IMR-90 (cell line): ENCODE data around the gene OR7D2. TPM values are rescaled to one million over a fixed set of nuclear protein-coding genes. Genes with fewer than 3 reads are reported as not detected.

Experiments used
- ATAC-seq: fragments of 200-7000 bp; cut with Tn5 transposase; 2 replicates; pipeline ENCODE4 v1.9.1; 2020; ENCODE audit warnings: low read depth, mild to moderate bottlenecking, moderate library complexity
- BruUV-seq: library from RNA; stranded (reverse); fragments of 400-500 nt; replicated peaks from 2 replicates; lab custom pipeline; 2021; lab: Mats Ljungman, UMichigan
- CTCF ChIA-PET: fragments of 300-600 bp; formaldehyde crosslinking; extraction: SDS; loops from one replicate; lab custom pipeline; 2021; ENCODE audit warnings: antibody characterized with exemption; lab: Yijun Ruan, JAX
- POLR2A ChIA-PET: fragments of 300-600 bp; sonication (Branson Sonifier 250); formaldehyde crosslinking; loops from one replicate; lab custom pipeline; 2022; ENCODE audit warnings: antibody characterized with exemption; ENCODE audit not compliant: unreplicated experiment; lab: Charles Lee
- DNase-seq: peaks from one replicate; pipeline ENCODE4 v3.0.0; 2013
- H2AFZ ChIP-seq: replicated peaks from 2 replicates; pipeline ENCODE3; 2013; ENCODE audit warnings: low read length, mild to moderate bottlenecking; ENCODE audit not compliant: poor library complexity
- H2AK5ac ChIP-seq: 2 replicates; pipeline ENCODE4 v1.6.1; 2013; ENCODE audit warnings: low read depth, low read length, inconsistent platforms
- H2AK9ac ChIP-seq: replicated peaks from 2 replicates; pipeline ENCODE3; 2013; ENCODE audit warnings: mild to moderate bottlenecking, low read depth, low read length, moderate library complexity; ENCODE audit not compliant: poor library complexity
- H2BK120ac ChIP-seq: 2 replicates; pipeline ENCODE4 v1.6.1; 2013; ENCODE audit warnings: low read depth, low read length, inconsistent platforms
- H2BK15ac ChIP-seq: 3 replicates; pipeline ENCODE4 v1.6.1; 2013; ENCODE audit warnings: low read depth, low read length, inconsistent platforms
- H2BK20ac ChIP-seq: 2 replicates; pipeline ENCODE4 v1.6.1; 2013; ENCODE audit warnings: low read depth, mild to moderate bottlenecking, inconsistent platforms, low read length, moderate library complexity
- H2BK5ac ChIP-seq: 2 replicates; pipeline ENCODE4 v1.6.1; 2013; ENCODE audit warnings: mild to moderate bottlenecking, low read depth, low read length, inconsistent platforms; ENCODE audit not compliant: poor library complexity, severe bottlenecking
- H3K14ac ChIP-seq: replicated peaks from 2 replicates; pipeline ENCODE4 v1.6.1; 2013; ENCODE audit warnings: low read depth, low read length, inconsistent platforms
- H3K18ac ChIP-seq: 2 replicates; pipeline ENCODE4 v1.6.1; 2013; ENCODE audit warnings: low read depth, low read length, control low read depth
- H3K23ac ChIP-seq: 2 replicates; pipeline ENCODE4 v1.6.1; 2013; ENCODE audit warnings: low read depth, low read length, inconsistent platforms
- H3K27ac ChIP-seq: 2 replicates; pipeline ENCODE4 v1.5.1; 2013; ENCODE audit warnings: mild to moderate bottlenecking, control low read depth, low read length; ENCODE audit not compliant: insufficient read depth
- H3K27me3 ChIP-seq: 2 replicates; pipeline ENCODE4 v1.6.1; 2013; ENCODE audit warnings: low read length; ENCODE audit not compliant: control insufficient read depth, insufficient read depth
- H3K36me3 ChIP-seq: 2 replicates; pipeline ENCODE4 v1.6.1; 2013; ENCODE audit warnings: low read length, mixed read lengths; ENCODE audit not compliant: control insufficient read depth, insufficient read depth
- H3K4ac ChIP-seq: 2 replicates; pipeline ENCODE4 v1.6.1; 2013; ENCODE audit warnings: low read depth, low read length, inconsistent platforms
- H3K4me1 ChIP-seq: 2 replicates; pipeline ENCODE4 v1.6.1; 2013; ENCODE audit warnings: low read length, mixed read lengths; ENCODE audit not compliant: control insufficient read depth, insufficient read depth
- H3K4me2 ChIP-seq: 2 replicates; pipeline ENCODE4 v1.6.1; 2013; ENCODE audit warnings: low read depth, mild to moderate bottlenecking, control low read depth, low read length, moderate library complexity
- H3K4me3 ChIP-seq: 2 replicates; pipeline ENCODE4 v1.5.1; 2013; ENCODE audit warnings: low read depth, mild to moderate bottlenecking, control low read depth, low read length, moderate library complexity; ENCODE audit not compliant: insufficient read depth
- H3K56ac ChIP-seq: 2 replicates; pipeline ENCODE4 v1.6.1; 2013; ENCODE audit warnings: low read length, inconsistent platforms; ENCODE audit not compliant: insufficient read depth; ENCODE audit errors: extremely low read depth
- H3K79me1 ChIP-seq, 2 experiments: 2 replicates each; pipeline ENCODE4 v1.6.1; 2013; ENCODE audit warnings: low read length in 2 of 2, inconsistent platforms in 1 of 2, low read depth in 1 of 2
- H3K9ac ChIP-seq: 2 replicates; pipeline ENCODE4 v1.6.1; 2013; ENCODE audit warnings: low read depth, low read length, control low read depth
- H3K9me1 ChIP-seq: 2 replicates; pipeline ENCODE4 v1.6.1; 2013; ENCODE audit warnings: low read length, inconsistent platforms; ENCODE audit not compliant: insufficient read depth
- H3K9me3 ChIP-seq: 2 replicates; pipeline ENCODE4 v1.6.1; 2013; ENCODE audit warnings: low read length; ENCODE audit not compliant: control insufficient read depth, insufficient read depth
- H4K20me1 ChIP-seq: 2 replicates; pipeline ENCODE4 v1.6.1; 2013; ENCODE audit warnings: low read length, inconsistent platforms; ENCODE audit not compliant: insufficient read depth
- H4K5ac ChIP-seq: 2 replicates; pipeline ENCODE4 v1.6.1; 2013; ENCODE audit warnings: mild to moderate bottlenecking, low read depth, low read length, control low read depth
- H4K8ac ChIP-seq, 2 experiments: 2 replicates each; pipeline ENCODE4 v1.6.1; 2013; ENCODE audit warnings: low read depth in 2 of 2, low read length in 2 of 2, control low read depth in 1 of 2, inconsistent platforms in 1 of 2
- H4K91ac ChIP-seq: 2 replicates; pipeline ENCODE4 v1.6.1; 2013; ENCODE audit warnings: low read depth, low read length, inconsistent platforms; ENCODE audit not compliant: insufficient read depth
- BHLHE40 ChIP-seq: fragments of 150-350 bp; IDR thresholded peaks from 2 replicates; pipeline ENCODE4 v1.6.1; 2016; ENCODE audit warnings: mild to moderate bottlenecking, low read depth, low read length
- CEBPB ChIP-seq: IDR thresholded peaks from 2 replicates; pipeline ENCODE4 v1.6.1; 2012; ENCODE audit warnings: low read depth, low read length, improper control_type of control experiment
- CHD1 ChIP-seq: IDR thresholded peaks from 2 replicates; pipeline ENCODE4 v1.6.1; 2012; ENCODE audit warnings: low read depth, low read length, improper control_type of control experiment
- FOS ChIP-seq: fragments of 150-350 bp; IDR thresholded peaks from 2 replicates; pipeline ENCODE4 v1.6.1; 2016; ENCODE audit warnings: low read depth, low read length
- MAFK ChIP-seq: IDR thresholded peaks from 2 replicates; pipeline ENCODE4 v1.6.1; 2012; ENCODE audit warnings: low read depth, low read length, improper control_type of control experiment
- MAZ ChIP-seq: IDR thresholded peaks from 2 replicates; pipeline ENCODE4 v1.6.1; 2012; ENCODE audit warnings: low read depth, mild to moderate bottlenecking, low read length, improper control_type of control experiment, moderate library complexity, borderline replicate concordance
- MXI1 ChIP-seq: IDR thresholded peaks from 2 replicates; pipeline ENCODE4 v1.6.1; 2012; ENCODE audit warnings: low read depth, mild to moderate bottlenecking, low read length, moderate library complexity, borderline replicate concordance
- NFE2L2 ChIP-seq: fragments of 150-350 bp; IDR thresholded peaks from 2 replicates; pipeline ENCODE4 v1.6.1; 2016; ENCODE audit warnings: low read depth, mild to moderate bottlenecking, low read length
- POLR2A ChIP-seq: IDR thresholded peaks from 2 replicates; pipeline ENCODE4 v1.6.1; 2012; ENCODE audit warnings: mild to moderate bottlenecking, low read depth, low read length
- RAD21 ChIP-seq: IDR thresholded peaks from 2 replicates; pipeline ENCODE4 v1.6.1; 2012; ENCODE audit warnings: low read length, improper control_type of control experiment
- RCOR1 ChIP-seq: IDR thresholded peaks from 2 replicates; pipeline ENCODE4 v1.6.1; 2012; ENCODE audit warnings: mild to moderate bottlenecking, low read length, improper control_type of control experiment; ENCODE audit not compliant: insufficient replicate concordance
- RFX5 ChIP-seq: IDR thresholded peaks from 2 replicates; pipeline ENCODE4 v1.8.0; 2012; ENCODE audit warnings: low read depth, mild to moderate bottlenecking, low read length, moderate library complexity
- SMC3 ChIP-seq: fragments of 150-350 bp; IDR thresholded peaks from 2 replicates; pipeline ENCODE4 v1.6.1; 2016; ENCODE audit warnings: low read depth, mild to moderate bottlenecking, antibody characterized with exemption, low read length, moderate library complexity
- WGBS, 2 experiments: methylation state at CpG; one replicate each; pipeline versions ENCODE4 v1.1.5 to v1.1.7; 2013; ENCODE audit warnings: missing lambda C conversion rate in 2 of 2; ENCODE audit not compliant: insufficient read length in 1 of 2; ENCODE audit errors: extremely low coverage in 2 of 2; 5-methylcytosine and 5-hydroxymethylcytosine counted together
- dilution Hi-C: fragments of 300-500 bp; cut with HindIII; formaldehyde crosslinking; loops from one replicate; pipeline ENCODE4 v1.14.3; 2018; ENCODE audit warnings: low sequenced_read_pairs; ENCODE audit not compliant: unreplicated experiment
- in situ Hi-C: fragments of 300-500 bp; cut with MboI; formaldehyde crosslinking; loops from 3 replicates; pipeline ENCODE4 v1.14.3; 2019; ENCODE audit warnings: low sequenced_read_pairs, inconsistent platforms, mixed read lengths
- intact Hi-C: fragments of 100-400 bp; cut with micrococcal nuclease; formaldehyde crosslinking; loops from 2 replicates; pipeline ENCODE4 v1.10.0; 2022
- polyA plus RNA-seq, 3 experiments: library from polyadenylated mRNA; depleted of rRNA; stranded (reverse); fragments of >200 nt; gene quantifications; 2 replicates each; pipeline ENCODE4 v1.2.3, GENCODE V29; 2012; ENCODE audit warnings: low replicate concordance in 1 of 3
- total RNA-seq: library from RNA; depleted of rRNA; stranded (reverse); fragments of >200 nt; gene quantifications from 2 replicates; pipeline ENCODE4 v1.2.3, GENCODE V29; 2012
- TF ChIP-seq, protein P1 (sequence below): conservative IDR thresholded peaks from 2 replicates; pipeline ENCODE4 v1.5.1; 2012; ENCODE audit warnings: mild to moderate bottlenecking, low read depth, low read length, improper control_type of control experiment
- TF ChIP-seq, protein P2 (sequence below): fragments of 150-350 bp; IDR thresholded peaks from 2 replicates; pipeline ENCODE4 v1.6.1; 2016; ENCODE audit warnings: low read depth, mild to moderate bottlenecking, low read length, moderate library complexity, borderline replicate concordance
- TF ChIP-seq, protein P3 (sequence below): fragments of 150-350 bp; IDR thresholded peaks from 2 replicates; pipeline ENCODE4 v1.6.1; 2017; ENCODE audit warnings: mild to moderate bottlenecking, antibody characterized with exemption, low read length, low read depth

The OR7D2 gene
- total and polyA plus RNA-seq, 2 of the 4 experiments (the other 2 are of a cell fraction) = not detected

DNA sequence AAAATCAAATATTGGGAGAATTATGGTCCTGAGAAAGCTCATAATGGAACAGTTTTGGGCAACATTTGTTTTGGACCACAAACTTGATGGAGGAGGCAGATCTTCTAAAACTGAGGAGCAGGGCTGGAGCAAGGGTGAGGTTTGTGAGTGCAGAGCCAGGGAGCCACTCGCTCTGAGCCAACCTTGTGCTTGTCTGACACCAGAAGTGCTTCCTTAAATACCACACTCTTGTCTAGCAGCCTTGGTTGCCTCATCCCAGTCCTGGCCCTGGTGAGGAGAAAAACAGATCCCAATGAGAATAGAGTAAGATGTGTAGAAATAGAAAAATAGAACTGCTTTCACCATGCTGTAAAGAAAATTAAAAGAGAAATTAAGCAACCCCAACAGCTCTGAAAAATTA is 31.9 kb upstream of the OR7D2 start:
- H3K4me2 ChIP-seq = no peak overlapping the region
- ChIA-PET POLR2A (interaction anchor here (0.6 kb wide), 1 partner anchor 825 kb away, joined by 3 read pairs; the partner anchor contains the start of gene RPS28), CTCF (no interaction called here)
- H2BK5ac ChIP-seq = no peak overlapping the region
- H3K79me1 ChIP-seq = peaks cover 12 to 13% of the 10 kb centered on the region in 2 experiments
- intact Hi-C loops = no loop called here
- dilution Hi-C loops = no loop called here
- H3K23ac ChIP-seq = no peak overlapping the region
- no peak overlapping the region for H2BK20ac ChIP-seq
- H3K27ac ChIP-seq = no peak overlapping the region
- no peak overlapping the region for H3K9ac ChIP-seq
- in situ Hi-C loops = loop anchor here (25.0 kb wide), 1 partner anchor 915 kb away; no protein-coding TSS in a partner anchor
- no peak overlapping the region for H2AFZ ChIP-seq
- H3K27me3 ChIP-seq = no peaks in the 10 kb centered on the region
- WGBS, 2 experiments = no CpG with 5 or more reads among the region's 1 CpG
- no peak overlapping the region for H4K91ac ChIP-seq
- no peak overlapping the region for H2BK15ac ChIP-seq
- no peak overlapping the region for H3K4ac ChIP-seq
- no peak overlapping the region for H3K56ac ChIP-seq
- no TSS peak for BruUV-seq
- H3K4me1 ChIP-seq = no peaks in the 10 kb centered on the region
- H4K20me1 ChIP-seq = peaks cover 21% of the 10 kb centered on the region
- ATAC-seq = no peak
- no peak overlapping the region for H3K18ac ChIP-seq
- no peak overlapping the region for H2BK120ac ChIP-seq
- H3K4me3 ChIP-seq = no peak overlapping the region
- H3K9me3 ChIP-seq = peaks cover 39% of the 10 kb centered on the region
- no peak overlapping the region for H4K5ac ChIP-seq
- no peak overlapping the region for H2AK9ac ChIP-seq
- no peak overlapping the region for H3K14ac ChIP-seq
- H3K36me3 ChIP-seq = peaks cover 22% of the 10 kb centered on the region
- H2AK5ac ChIP-seq = no peak overlapping the region
- TF ChIP-seq, protein P1, sequence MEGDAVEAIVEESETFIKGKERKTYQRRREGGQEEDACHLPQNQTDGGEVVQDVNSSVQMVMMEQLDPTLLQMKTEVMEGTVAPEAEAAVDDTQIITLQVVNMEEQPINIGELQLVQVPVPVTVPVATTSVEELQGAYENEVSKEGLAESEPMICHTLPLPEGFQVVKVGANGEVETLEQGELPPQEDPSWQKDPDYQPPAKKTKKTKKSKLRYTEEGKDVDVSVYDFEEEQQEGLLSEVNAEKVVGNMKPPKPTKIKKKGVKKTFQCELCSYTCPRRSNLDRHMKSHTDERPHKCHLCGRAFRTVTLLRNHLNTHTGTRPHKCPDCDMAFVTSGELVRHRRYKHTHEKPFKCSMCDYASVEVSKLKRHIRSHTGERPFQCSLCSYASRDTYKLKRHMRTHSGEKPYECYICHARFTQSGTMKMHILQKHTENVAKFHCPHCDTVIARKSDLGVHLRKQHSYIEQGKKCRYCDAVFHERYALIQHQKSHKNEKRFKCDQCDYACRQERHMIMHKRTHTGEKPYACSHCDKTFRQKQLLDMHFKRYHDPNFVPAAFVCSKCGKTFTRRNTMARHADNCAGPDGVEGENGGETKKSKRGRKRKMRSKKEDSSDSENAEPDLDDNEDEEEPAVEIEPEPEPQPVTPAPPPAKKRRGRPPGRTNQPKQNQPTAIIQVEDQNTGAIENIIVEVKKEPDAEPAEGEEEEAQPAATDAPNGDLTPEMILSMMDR = no peak
- TF ChIP-seq, protein P2, sequence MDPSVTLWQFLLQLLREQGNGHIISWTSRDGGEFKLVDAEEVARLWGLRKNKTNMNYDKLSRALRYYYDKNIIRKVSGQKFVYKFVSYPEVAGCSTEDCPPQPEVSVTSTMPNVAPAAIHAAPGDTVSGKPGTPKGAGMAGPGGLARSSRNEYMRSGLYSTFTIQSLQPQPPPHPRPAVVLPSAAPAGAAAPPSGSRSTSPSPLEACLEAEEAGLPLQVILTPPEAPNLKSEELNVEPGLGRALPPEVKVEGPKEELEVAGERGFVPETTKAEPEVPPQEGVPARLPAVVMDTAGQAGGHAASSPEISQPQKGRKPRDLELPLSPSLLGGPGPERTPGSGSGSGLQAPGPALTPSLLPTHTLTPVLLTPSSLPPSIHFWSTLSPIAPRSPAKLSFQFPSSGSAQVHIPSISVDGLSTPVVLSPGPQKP = no peak
- TF ChIP-seq FOS = no peak
- TF ChIP-seq BHLHE40 = no peak
- no peak for TF ChIP-seq MAFK
- no peak for TF ChIP-seq NFE2L2
- TF ChIP-seq SMC3 = no peak
- no peak for TF ChIP-seq CHD1
- TF ChIP-seq MAZ = no peak
- no peak for TF ChIP-seq POLR2A
- TF ChIP-seq, protein P3, sequence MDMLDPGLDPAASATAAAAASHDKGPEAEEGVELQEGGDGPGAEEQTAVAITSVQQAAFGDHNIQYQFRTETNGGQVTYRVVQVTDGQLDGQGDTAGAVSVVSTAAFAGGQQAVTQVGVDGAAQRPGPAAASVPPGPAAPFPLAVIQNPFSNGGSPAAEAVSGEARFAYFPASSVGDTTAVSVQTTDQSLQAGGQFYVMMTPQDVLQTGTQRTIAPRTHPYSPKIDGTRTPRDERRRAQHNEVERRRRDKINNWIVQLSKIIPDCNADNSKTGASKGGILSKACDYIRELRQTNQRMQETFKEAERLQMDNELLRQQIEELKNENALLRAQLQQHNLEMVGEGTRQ = no peak
- TF ChIP-seq CEBPB = no peak
- no peak for TF ChIP-seq MXI1
- TF ChIP-seq RCOR1 = no peak
- TF ChIP-seq RFX5 = no peak
- no peak for TF ChIP-seq RAD21
- DNase-seq = no peak
- no peaks in the 10 kb centered on the region for H3K9me1 ChIP-seq
- H4K8ac ChIP-seq = no peak overlapping the region
